ENCODE results near the gene NTN1. TPM values are rescaled to one million over a fixed set of nuclear protein-coding genes. Genes with fewer than 3 reads are reported as not detected.

The NTN1 gene
- total and polyA plus RNA-seq, 2 of the 4 experiments (the other 2 are of a cell fraction) = under 0.01 to 0.07 TPM

DNA sequence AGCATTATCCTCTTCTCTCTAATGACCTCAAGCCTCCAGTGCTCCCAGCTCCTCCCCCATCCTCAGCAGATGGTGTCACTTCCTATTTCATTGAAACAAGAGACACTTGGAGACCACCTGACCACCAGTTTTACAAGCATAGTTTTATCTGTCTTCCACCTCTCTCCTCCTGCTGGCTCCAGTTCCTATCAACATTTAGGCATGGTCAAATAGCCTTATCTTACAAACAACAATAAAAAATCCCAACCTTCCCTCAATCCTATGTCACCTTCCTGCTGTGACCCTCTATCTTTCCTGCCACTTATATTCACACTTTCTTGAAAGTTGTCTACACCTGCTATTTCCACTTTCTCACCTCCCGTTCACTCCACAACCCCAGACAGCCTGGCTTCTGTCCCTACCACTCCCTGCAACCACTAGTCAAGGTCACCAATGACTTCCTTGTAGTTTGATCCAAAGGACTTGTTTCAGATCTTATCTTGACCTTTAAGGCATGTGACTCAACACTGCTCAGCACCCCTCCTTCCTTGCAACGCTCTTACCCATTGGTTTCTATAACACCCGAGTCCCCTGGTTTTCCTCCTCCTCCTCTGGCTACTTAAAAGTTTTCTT is 4.3 kb upstream of the NTN1 start:
- ATAC-seq (ENCODE audit: low read depth) = no peak
- Histone ChIP-seq H4K91ac (ENCODE audit: insufficient read depth, low read depth, low read length) (no peak overlapping the region), H3K27me3 (ENCODE audit: control insufficient read depth, insufficient read depth, low read length) (peaks cover 19% of the 10 kb centered on the region; the same call in 1 of the 2 replicates), H2AFZ (replicated peaks; ENCODE audit: low read length, poor library complexity) (no peak overlapping the region), H3K9me3 (ENCODE audit: control insufficient read depth, insufficient read depth, low read length) (no peaks in the 10 kb centered on the region), H2AK9ac (replicated peaks; ENCODE audit: low read depth, low read length, poor library complexity) (no peak overlapping the region), H3K9ac (ENCODE audit: low read depth, low read length) (no peak overlapping the region), H3K4me1 (ENCODE audit: control insufficient read depth, insufficient read depth, low read length) (no peaks in the 10 kb centered on the region), H2BK5ac (ENCODE audit: low read depth, low read length, poor library complexity, severe bottlenecking) (no peak overlapping the region), H2BK120ac (ENCODE audit: low read depth, low read length) (no peak overlapping the region), H3K56ac (ENCODE audit: extremely low read depth, insufficient read depth, low read length) (no peak overlapping the region), H4K20me1 (ENCODE audit: insufficient read depth, low read length) (no peaks in the 10 kb centered on the region), H3K4ac (ENCODE audit: low read depth, low read length) (no peak overlapping the region), H3K9me1 (ENCODE audit: insufficient read depth, low read length) (no peaks in the 10 kb centered on the region), H4K8ac (ENCODE audit: low read depth in 2 of 2, low read length in 2 of 2) (no peak overlapping the region), H2AK5ac (ENCODE audit: low read depth, low read length) (no peak overlapping the region), H3K18ac (ENCODE audit: low read depth, low read length) (no peak overlapping the region), H2BK20ac (ENCODE audit: low read depth, low read length) (no peak overlapping the region), H2BK15ac (ENCODE audit: low read depth, low read length) (no peak overlapping the region), H4K5ac (ENCODE audit: low read depth, low read length) (no peak overlapping the region), H3K4me2 (ENCODE audit: low read depth, low read length) (no peak overlapping the region), H3K23ac (ENCODE audit: low read depth, low read length) (no peak overlapping the region), H3K27ac (ENCODE audit: insufficient read depth, low read length) (no peak overlapping the region), H3K79me1 (ENCODE audit: low read depth in 1 of 2, low read length in 2 of 2) (no peaks in the 10 kb centered on the region), H3K4me3 (ENCODE audit: insufficient read depth, low read depth, low read length) (no peak overlapping the region), H3K36me3 (ENCODE audit: control insufficient read depth, insufficient read depth, low read length) (no peaks in the 10 kb centered on the region), H3K14ac (replicated peaks; ENCODE audit: low read depth, low read length) (no peak overlapping the region)
- intact Hi-C loops (cut with micrococcal nuclease) = no loop called here
- 27% methylated on average over 3 of the region's 3 CpGs; no CpG with 5 or more reads in 1 of the 2 experiments for WGBS, 2 experiments (ENCODE audit: extremely low coverage in 2 of 2, insufficient read length in 1 of 2)
- in situ Hi-C loops (cut with MboI; ENCODE audit: low sequenced_read_pairs) = no loop called here
- POLR2A ChIA-PET (ENCODE audit: unreplicated experiment) = no interaction called here
- DNase-seq = no peak
- no TSS peak for BruUV-seq (replicated peaks)
- CTCF ChIA-PET = no interaction called here
- dilution Hi-C loops (cut with HindIII; ENCODE audit: low sequenced_read_pairs, unreplicated experiment) = no loop called here
- TF ChIP-seq NFE2L2 (IDR thresholded peaks at IDR 0.05; ENCODE audit: low read depth, low read length) (no peak), CHD1 (IDR thresholded peaks at IDR 0.05; ENCODE audit: low read depth, low read length) (no peak), POLR2A (IDR thresholded peaks at IDR 0.05; ENCODE audit: low read depth, low read length) (no peak), MXI1 (IDR thresholded peaks at IDR 0.05; ENCODE audit: borderline replicate concordance, low read depth, low read length) (no peak), CEBPB (IDR thresholded peaks at IDR 0.05; ENCODE audit: low read depth, low read length) (no peak), RFX5 (IDR thresholded peaks at IDR 0.05; ENCODE audit: low read depth, low read length) (no peak), RAD21 (IDR thresholded peaks at IDR 0.05; ENCODE audit: low read length) (no peak), RCOR1 (IDR thresholded peaks at IDR 0.05; ENCODE audit: insufficient replicate concordance, low read length) (no peak), MAFK (IDR thresholded peaks at IDR 0.05; ENCODE audit: low read depth, low read length) (no peak), SMC3 (IDR thresholded peaks at IDR 0.05; ENCODE audit: low read depth, low read length) (no peak), FOS (IDR thresholded peaks at IDR 0.05; ENCODE audit: low read depth, low read length) (no peak), MAZ (IDR thresholded peaks at IDR 0.05; ENCODE audit: borderline replicate concordance, low read depth, low read length) (no peak), BHLHE40 (IDR thresholded peaks at IDR 0.05; ENCODE audit: low read depth, low read length) (no peak)
- TF ChIP-seq, protein P1, sequence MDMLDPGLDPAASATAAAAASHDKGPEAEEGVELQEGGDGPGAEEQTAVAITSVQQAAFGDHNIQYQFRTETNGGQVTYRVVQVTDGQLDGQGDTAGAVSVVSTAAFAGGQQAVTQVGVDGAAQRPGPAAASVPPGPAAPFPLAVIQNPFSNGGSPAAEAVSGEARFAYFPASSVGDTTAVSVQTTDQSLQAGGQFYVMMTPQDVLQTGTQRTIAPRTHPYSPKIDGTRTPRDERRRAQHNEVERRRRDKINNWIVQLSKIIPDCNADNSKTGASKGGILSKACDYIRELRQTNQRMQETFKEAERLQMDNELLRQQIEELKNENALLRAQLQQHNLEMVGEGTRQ (IDR thresholded peaks at IDR 0.05; ENCODE audit: low read depth, low read length) = no peak
- TF ChIP-seq, protein P2, sequence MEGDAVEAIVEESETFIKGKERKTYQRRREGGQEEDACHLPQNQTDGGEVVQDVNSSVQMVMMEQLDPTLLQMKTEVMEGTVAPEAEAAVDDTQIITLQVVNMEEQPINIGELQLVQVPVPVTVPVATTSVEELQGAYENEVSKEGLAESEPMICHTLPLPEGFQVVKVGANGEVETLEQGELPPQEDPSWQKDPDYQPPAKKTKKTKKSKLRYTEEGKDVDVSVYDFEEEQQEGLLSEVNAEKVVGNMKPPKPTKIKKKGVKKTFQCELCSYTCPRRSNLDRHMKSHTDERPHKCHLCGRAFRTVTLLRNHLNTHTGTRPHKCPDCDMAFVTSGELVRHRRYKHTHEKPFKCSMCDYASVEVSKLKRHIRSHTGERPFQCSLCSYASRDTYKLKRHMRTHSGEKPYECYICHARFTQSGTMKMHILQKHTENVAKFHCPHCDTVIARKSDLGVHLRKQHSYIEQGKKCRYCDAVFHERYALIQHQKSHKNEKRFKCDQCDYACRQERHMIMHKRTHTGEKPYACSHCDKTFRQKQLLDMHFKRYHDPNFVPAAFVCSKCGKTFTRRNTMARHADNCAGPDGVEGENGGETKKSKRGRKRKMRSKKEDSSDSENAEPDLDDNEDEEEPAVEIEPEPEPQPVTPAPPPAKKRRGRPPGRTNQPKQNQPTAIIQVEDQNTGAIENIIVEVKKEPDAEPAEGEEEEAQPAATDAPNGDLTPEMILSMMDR (conservative IDR thresholded peaks at IDR 0.05; ENCODE audit: low read depth, low read length) = no peak
